ENCODE results near the gene LANCL2. TPM values are rescaled to one million over a fixed set of nuclear protein-coding genes. Genes with fewer than 3 reads are reported as not detected.

The LANCL2 gene
- total and polyA plus RNA-seq, 2 experiments from 2014 or later = 7.3 to 10.7 TPM

- Mint-ChIP-seq H3K4me1 (peaks cover 52% of the 10 kb centered on the region), H3K27ac (no peak overlapping the region), H3K36me3 (ENCODE audit: low read depth) (peaks cover 12% of the 10 kb centered on the region), H3K27me3 (ENCODE audit: insufficient read depth, low read depth, poor library complexity) (peaks cover 4% of the 10 kb centered on the region), H3K4me3 (no peak overlapping the region), H3K9me3 (no peaks in the 10 kb centered on the region; the same call in 2 of the 3 replicates)
- H2AFZ ChIP-seq = no peak overlapping the region
- H3F3A ChIP-seq (replicated peaks; ENCODE audit: low read depth) = no peaks in the 10 kb centered on the region
- TF ChIP-seq EZH2phosphoT487 (IDR thresholded peaks at IDR 0.05; ENCODE audit: unreplicated experiment) (no peak), STAT1 (IDR thresholded peaks at IDR 0.05; ENCODE audit: unreplicated experiment) (no peak), NANOG (IDR thresholded peaks at IDR 0.05; ENCODE audit: borderline replicate concordance) (no peak), ETS1 (IDR thresholded peaks at IDR 0.05) (no peak), ZNF114 (CRISPR knock-in tag; IDR thresholded peaks at IDR 0.05) (no peak), EZH2 (IDR thresholded peaks at IDR 0.05; ENCODE audit: low read depth, unreplicated experiment) (no peak), ZNF462 (CRISPR knock-in tag; IDR thresholded peaks at IDR 0.05) (no peak), REST (IDR thresholded peaks at IDR 0.05; ENCODE audit: unreplicated experiment) (no peak), POLR2AphosphoS5 (IDR thresholded peaks at IDR 0.05; ENCODE audit: low read depth) (no peak), CREB1 (CRISPR knock-in tag; IDR thresholded peaks at IDR 0.05; ENCODE audit: low read depth) (no peak), ZNF331 (CRISPR knock-in tag; IDR thresholded peaks at IDR 0.05; ENCODE audit: low read depth) (no peak), JUNB (IDR thresholded peaks at IDR 0.05; ENCODE audit: unreplicated experiment) (no peak)
- H3K27me3 ChIP-seq (ENCODE audit: insufficient read depth) = no peaks in the 10 kb centered on the region
- no peak overlapping the region for H3K27ac ChIP-seq (ENCODE audit: low read depth)
- no peak for ATAC-seq
- no peaks in the 10 kb centered on the region; the same call in 1 of the 2 replicates for H4K20me1 ChIP-seq (replicated peaks; ENCODE audit: insufficient read depth)
- H3K79me2 ChIP-seq (replicated peaks; ENCODE audit: insufficient read depth) = no peaks in the 10 kb centered on the region
- H3K4me2 ChIP-seq = no peak overlapping the region
- H3K9me2 ChIP-seq (ENCODE audit: insufficient read depth) = no peaks in the 10 kb centered on the region
- H3K4me1 ChIP-seq (ENCODE audit: insufficient read depth) = peaks cover 14% of the 10 kb centered on the region
- H3K36me3 ChIP-seq (ENCODE audit: insufficient read depth) = no peaks in the 10 kb centered on the region
- H3K4me3 ChIP-seq = no peak overlapping the region
- DNase-seq (ENCODE audit: low spot score) = no peak
Observed at GRCh38 chr7:55423891-55424290, 58.8 kb downstream of the LANCL2 start.

Data from GM23338 (cell line).